Endothelial cell of umbilical vein (primary cell): Measurements from ENCODE around the gene EPS8. TPM values are rescaled to one million over a fixed set of nuclear protein-coding genes. Genes with fewer than 3 reads are reported as not detected.

ENCODE experiments used
- BruUV-seq: library from RNA; stranded (reverse); fragments of 400-500 nt; replicated peaks from 2 replicates; lab custom pipeline; 2021; lab: Mats Ljungman, UMichigan
- CTCF ChIA-PET: fragments of 300-600, 350-600 bp; sonication (Branson Sonifier 250); formaldehyde crosslinking; loops from one replicate; lab custom pipeline; 2021; ENCODE audit warnings: antibody characterized with exemption, inconsistent platforms; lab: Charles Lee
- POLR2A ChIA-PET: fragments of 300-600, 350-600 bp; sonication (Branson Sonifier 250); formaldehyde crosslinking; loops from one replicate; lab custom pipeline; 2021; ENCODE audit warnings: antibody characterized with exemption, inconsistent platforms; lab: Charles Lee
- DNase-seq: peaks from one replicate; pipeline ENCODE4 v3.0.0-alpha.2; 2011; ENCODE audit warnings: low read depth, low spot score
- FAIRE-seq: peaks from 2 replicates; lab custom pipeline; 2011; peaks lifted over from hg19 to GRCh38; lab: Jason Lieb, UNC
- H2AFZ ChIP-seq: 2 replicates; pipeline ENCODE4 v1.6.0; 2012; ENCODE audit warnings: low read depth, low read length, control low read depth, inconsistent platforms
- H3K27ac ChIP-seq: 2 replicates; pipeline ENCODE4 v1.5.1; 2011; ENCODE audit warnings: low read depth, mild to moderate bottlenecking, control low read depth, low read length, moderate library complexity; ENCODE audit not compliant: insufficient read depth
- H3K27me3 ChIP-seq, 2 experiments: 2 replicates each; pipeline versions ENCODE4 v1.6.0 to v1.6.1; 2011; ENCODE audit warnings: low read length in 2 of 2, mixed read lengths in 1 of 2; ENCODE audit not compliant: control insufficient read depth in 2 of 2, insufficient read depth in 2 of 2
- H3K36me3 ChIP-seq, 2 experiments: 2 replicates in 1 of 2; 3 replicates in 1 of 2; pipeline ENCODE4 v1.5.1; 2011; ENCODE audit warnings: low read length in 2 of 2, mild to moderate bottlenecking in 1 of 2, moderate library complexity in 1 of 2; ENCODE audit not compliant: control insufficient read depth in 2 of 2, insufficient read depth in 2 of 2; ENCODE audit errors: extremely low read depth in 1 of 2
- H3K4me1 ChIP-seq: 3 replicates; pipeline ENCODE4 v1.5.1; 2011; ENCODE audit warnings: mild to moderate bottlenecking, low read length; ENCODE audit not compliant: control insufficient read depth, insufficient read depth; ENCODE audit errors: extremely low read depth
- H3K4me2 ChIP-seq: 2 replicates; pipeline ENCODE4 v1.6.1; 2011; ENCODE audit warnings: low read length, control low read depth, mixed read lengths; ENCODE audit not compliant: insufficient read depth
- H3K4me3 ChIP-seq, 3 experiments: fragments of 200-600 bp in 1 of 3; sonication (generic), shearing (Covaris generic) in 1 of 3; replicated peaks in 1 of 3; 2 replicates each; pipeline ENCODE4 v1.5.1; 2011 to 2016; ENCODE audit warnings: control low read depth in 3 of 3, low read length in 3 of 3, mild to moderate bottlenecking in 2 of 3, inconsistent platforms in 1 of 3, low read depth in 1 of 3, moderate library complexity in 1 of 3; ENCODE audit not compliant: insufficient read depth in 1 of 3
- H3K79me2 ChIP-seq: 2 replicates; pipeline ENCODE4 v1.6.0; 2012; ENCODE audit warnings: low read length, inconsistent platforms; ENCODE audit not compliant: control insufficient read depth, insufficient read depth
- H3K9ac ChIP-seq: replicated peaks from 2 replicates; pipeline ENCODE3; 2011; ENCODE audit warnings: low read length, control low read depth; ENCODE audit not compliant: insufficient read depth; ENCODE audit errors: extremely low read depth
- H3K9me1 ChIP-seq: replicated peaks from 3 replicates; pipeline ENCODE4 v1.6.0; 2011; ENCODE audit warnings: mild to moderate bottlenecking, low read length; ENCODE audit not compliant: control insufficient read depth, insufficient read depth; ENCODE audit errors: extremely low read depth
- H3K9me3 ChIP-seq: replicated peaks from 2 replicates; pipeline ENCODE4 v1.5.1; 2012; ENCODE audit warnings: low read length, inconsistent platforms; ENCODE audit not compliant: control insufficient read depth, insufficient read depth
- H4K20me1 ChIP-seq: replicated peaks from 2 replicates; pipeline ENCODE3; 2011; ENCODE audit warnings: mild to moderate bottlenecking, low read length; ENCODE audit not compliant: control insufficient read depth, insufficient read depth; ENCODE audit errors: extremely low read depth
- CTCF ChIP-seq, 2 donors: IDR thresholded peaks; 1 replicate in 1 of 2; 2 replicates in 1 of 2; pipeline ENCODE4 v1.5.1; 2011; ENCODE audit warnings: low read length in 2 of 2, mild to moderate bottlenecking in 2 of 2, moderate library complexity in 2 of 2, control low read depth in 1 of 2, inconsistent platforms in 1 of 2, low read depth in 1 of 2; ENCODE audit not compliant: insufficient read depth in 1 of 2; ENCODE audit errors: extremely low read depth in 1 of 2
- EZH2 ChIP-seq: IDR thresholded peaks from 2 replicates; pipeline ENCODE4 v1.6.1; 2012; ENCODE audit warnings: borderline replicate concordance, low read depth, mild to moderate bottlenecking, moderate library complexity, low read length, inconsistent platforms; ENCODE audit not compliant: severe bottlenecking
- FOS ChIP-seq: IDR thresholded peaks from 2 replicates; pipeline ENCODE4 v1.6.1; 2011; ENCODE audit warnings: mild to moderate bottlenecking, low read length, moderate library complexity, borderline replicate concordance; ENCODE audit not compliant: insufficient read depth
- GATA2 ChIP-seq: IDR thresholded peaks from 2 replicates; pipeline ENCODE4 v1.7.0; 2011; ENCODE audit warnings: low read depth, mild to moderate bottlenecking, moderate library complexity, mixed read lengths, low read length; ENCODE audit not compliant: insufficient read length, insufficient read depth
- JUN ChIP-seq: IDR thresholded peaks from 2 replicates; pipeline ENCODE4 v1.6.1; 2011; ENCODE audit warnings: borderline replicate concordance, low read depth; ENCODE audit not compliant: insufficient read length, insufficient read depth
- MAX ChIP-seq: IDR thresholded peaks from 2 replicates; pipeline ENCODE4 v1.6.1; 2011; ENCODE audit not compliant: insufficient read depth, insufficient read length
- MYC ChIP-seq: IDR thresholded peaks from one replicate; pipeline ENCODE4 v1.6.1; 2011; ENCODE audit warnings: mild to moderate bottlenecking, low read depth, low read length
- POLR2A ChIP-seq: IDR thresholded peaks from 2 replicates; pipeline ENCODE4 v1.6.1; 2012; ENCODE audit warnings: low read depth, mild to moderate bottlenecking, control low read depth, low read length
- POLR2AphosphoS5 ChIP-seq: IDR thresholded peaks from 2 replicates; pipeline ENCODE4 v1.6.1; 2012; ENCODE audit warnings: low read depth, mild to moderate bottlenecking, control low read depth, low read length, moderate library complexity; ENCODE audit not compliant: insufficient read depth
- dilution Hi-C: fragments of 300-500 bp; cut with MboI; formaldehyde crosslinking; loops from one replicate; pipeline ENCODE4 v1.15.0; 2019; ENCODE audit warnings: low sequenced_read_pairs; ENCODE audit not compliant: extremely low pct_ligation_motif_present
- intact Hi-C: fragments of 100-400 bp; cut with micrococcal nuclease; formaldehyde crosslinking; loops from one replicate; pipeline ENCODE4 v1.10.0; 2022
- polyA plus RNA-seq, 4 experiments: library from polyadenylated mRNA; depleted of rRNA in 3 of 4; stranded (reverse) in 3 of 4; unstranded in 1 of 4; fragments of >200 nt; gene quantifications; 2 replicates each; pipeline versions ENCODE4 v1.2.1 to v1.2.3, GENCODE V29; 2011 to 2012; ENCODE audit warnings: missing spikeins in 1 of 4
- total RNA-seq: library from RNA; stranded (reverse); gene quantifications from 2 replicates; pipeline ENCODE4 v1.2.3, GENCODE V29; 2021

Gene EPS8
- total and polyA plus RNA-seq, 2 donors (not counting 3 experiments of a cell fraction or from before 2014, with no cell fraction given) = 8.4 to 11.9 TPM

- Histone ChIP-seq H4K20me1 (no peaks in the 10 kb centered on the region), H3K36me3 (no peaks in the 10 kb centered on the region), H3K9me1 (no peaks in the 10 kb centered on the region), H2AFZ (no peak overlapping the region), H3K27ac (no peak overlapping the region), H3K4me3 (no peak overlapping the region), H3K27me3 (no peaks in the 10 kb centered on the region), H3K9me3 (no peaks in the 10 kb centered on the region), H3K4me1 (peaks cover 9% of the 10 kb centered on the region), H3K9ac (no peak overlapping the region), H3K79me2 (no peaks in the 10 kb centered on the region), H3K4me2 (no peak overlapping the region)
- intact Hi-C loops (no loop called here), dilution Hi-C loops (no loop called here)
- DNase-seq (no peak), FAIRE-seq (no peak)
- CTCF ChIA-PET = interaction anchor here (1.3 kb wide), 1 partner anchor 13 kb away, joined by 4 read pairs; the partner anchor contains the start of gene EPS8
- no TSS peak for BruUV-seq
- POLR2A ChIA-PET = no interaction called here
- no peak for TF ChIP-seq MAX
- TF ChIP-seq GATA2 = no peak
- no peak for TF ChIP-seq JUN
- TF ChIP-seq FOS = no peak
- no peak for TF ChIP-seq EZH2
- no peak for TF ChIP-seq MYC
- TF ChIP-seq CTCF (IDR thresholded peaks at IDR 0.05; ENCODE audit: extremely low read depth in 1 of 2, insufficient read depth in 1 of 2, low read depth in 1 of 2, low read length in 2 of 2) = no peak
- TF ChIP-seq POLR2A = no peak
- TF ChIP-seq POLR2AphosphoS5 = no peak
Observed at GRCh38 chr12:15801770-15802744, 12.9 kb upstream of the EPS8 start.
